ENCODE results near the gene UBAC2.

- no peak for TF ChIP-seq EP300 (IDR thresholded peaks at IDR 0.05; ENCODE audit: borderline replicate concordance in 1 of 2, low read depth in 2 of 2, low read length in 2 of 2)
- TF ChIP-seq CTCF (IDR thresholded peaks at IDR 0.05; ENCODE audit: control extremely low read depth in 1 of 3, insufficient read depth in 1 of 3, low read depth in 1 of 3, low read length in 3 of 3): no peak
- TF ChIP-seq RFX5 (IDR thresholded peaks at IDR 0.05; ENCODE audit: borderline replicate concordance, low read depth, low read length): no peak
- TF ChIP-seq RAD21 (IDR thresholded peaks at IDR 0.05 in 1 of 2, conservative IDR thresholded peaks at IDR 0.05 in 1 of 2; ENCODE audit: low read depth in 2 of 2, low read length in 2 of 2): no peak
Observed at GRCh38 chr13:99334221-99334620, 133.6 kb downstream of the UBAC2 start.
